ENCODE data around the gene ISM1.

DNA sequence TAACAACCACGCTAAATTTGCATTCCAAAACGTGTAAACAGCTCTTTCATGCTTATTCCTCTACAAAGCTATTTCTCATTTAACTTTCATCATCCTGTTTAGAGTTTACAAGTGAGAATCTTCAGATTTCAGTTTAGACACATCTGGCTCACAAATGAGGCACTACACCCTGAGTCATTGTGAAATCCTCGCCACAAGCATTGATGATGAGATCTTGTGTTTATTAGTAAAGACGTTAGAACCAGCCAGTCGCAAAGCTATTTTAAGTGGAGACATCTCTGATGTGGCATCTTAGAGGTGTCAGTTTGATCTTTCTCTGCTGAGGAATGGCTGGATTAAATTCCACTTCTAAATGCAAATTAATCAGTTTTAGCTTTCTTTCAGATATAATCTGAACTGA lies 8.3 kb upstream of the ISM1 start:
- no peak for TF ChIP-seq POLR2AphosphoS5 (IDR thresholded peaks at IDR 0.05)
- TF ChIP-seq, protein P1, sequence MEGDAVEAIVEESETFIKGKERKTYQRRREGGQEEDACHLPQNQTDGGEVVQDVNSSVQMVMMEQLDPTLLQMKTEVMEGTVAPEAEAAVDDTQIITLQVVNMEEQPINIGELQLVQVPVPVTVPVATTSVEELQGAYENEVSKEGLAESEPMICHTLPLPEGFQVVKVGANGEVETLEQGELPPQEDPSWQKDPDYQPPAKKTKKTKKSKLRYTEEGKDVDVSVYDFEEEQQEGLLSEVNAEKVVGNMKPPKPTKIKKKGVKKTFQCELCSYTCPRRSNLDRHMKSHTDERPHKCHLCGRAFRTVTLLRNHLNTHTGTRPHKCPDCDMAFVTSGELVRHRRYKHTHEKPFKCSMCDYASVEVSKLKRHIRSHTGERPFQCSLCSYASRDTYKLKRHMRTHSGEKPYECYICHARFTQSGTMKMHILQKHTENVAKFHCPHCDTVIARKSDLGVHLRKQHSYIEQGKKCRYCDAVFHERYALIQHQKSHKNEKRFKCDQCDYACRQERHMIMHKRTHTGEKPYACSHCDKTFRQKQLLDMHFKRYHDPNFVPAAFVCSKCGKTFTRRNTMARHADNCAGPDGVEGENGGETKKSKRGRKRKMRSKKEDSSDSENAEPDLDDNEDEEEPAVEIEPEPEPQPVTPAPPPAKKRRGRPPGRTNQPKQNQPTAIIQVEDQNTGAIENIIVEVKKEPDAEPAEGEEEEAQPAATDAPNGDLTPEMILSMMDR (IDR thresholded peaks at IDR 0.05): no peak
- TF ChIP-seq POLR2A (IDR thresholded peaks at IDR 0.05): no peak
- no peak for TF ChIP-seq EP300 (IDR thresholded peaks at IDR 0.05; ENCODE audit: low read depth)

Measured in transverse colon (tissue), 4 donors.